ENCODE results near the gene PRR13. TPM values are rescaled to one million over a fixed set of nuclear protein-coding genes. Genes with fewer than 3 reads are reported as not detected.

PRR13 gene
- total RNA-seq, 3 donors from 2014 or later (not counting 1 experiment from before 2014, with no cell fraction given), result 214 to 233 (median 231) TPM

GRCh38 chr12:53452159-53453077, 10.9 kb downstream of the PRR13 start:
- Mint-ChIP-seq H3K27ac (peak overlapping the region; percentile 81 to 86), H3K4me1 (peaks cover 34 to 39% of the 10 kb centered on the region in 2 donors), H3K4me3 (peak overlapping the region; percentile 88), H3K36me3 (peaks cover 25% of the 10 kb centered on the region), H3K9me3 (no peaks in the 10 kb centered on the region), H3K27me3 (ENCODE audit: low read depth in 2 of 2) (no peaks in the 10 kb centered on the region)
- peak overlapping the region; percentile 95 for H3K27ac ChIP-seq (ENCODE audit: low read length)
- H3K9me3 ChIP-seq (ENCODE audit: control insufficient read depth, insufficient read depth, low read length), result no peaks in the 10 kb centered on the region
- peak; percentile 54 for TF ChIP-seq CTCF (IDR thresholded peaks at IDR 0.05)
- ATAC-seq, result peak; percentile 43 to 69 (median 51)
- peak overlapping the region; percentile 97 for H3K4me3 ChIP-seq (ENCODE audit: low read length)
- intact Hi-C loops (cut with micrococcal nuclease), result loop anchor here (2.0 kb wide), 1 partner anchor 56 kb away; no protein-coding TSS in a partner anchor
- under 1% methylated on average over 52 of the region's 82 CpGs for WGBS (ENCODE audit: insufficient coverage)
- H3K27me3 ChIP-seq (ENCODE audit: control insufficient read depth, insufficient read depth, low read length), result no peaks in the 10 kb centered on the region
- H3K4me1 ChIP-seq (ENCODE audit: control insufficient read depth, insufficient read depth, low read length), result peaks cover 4% of the 10 kb centered on the region
- peak; percentile 84 to 90 for DNase-seq
- H3K36me3 ChIP-seq (ENCODE audit: control insufficient read depth, insufficient read depth, low read length), result peaks cover 38% of the 10 kb centered on the region

- intact Hi-C loops (cut with micrococcal nuclease), result loop anchor here (2.0 kb wide), 1 partner anchor 55 kb away; no protein-coding TSS in a partner anchor
Measured at GRCh38 chr12:53453953-53454640, 12.6 kb downstream of the PRR13 start.

GRCh38 chr12:53454707-53455106, 13.2 kb downstream of the PRR13 start:
- intact Hi-C loops (cut with micrococcal nuclease), result no loop called here
- H3K36me3 Mint-ChIP-seq, result peaks cover 25% of the 10 kb centered on the region
- no peaks in the 10 kb centered on the region for H3K27me3 Mint-ChIP-seq (ENCODE audit: low read depth in 2 of 2)
- H3K27ac ChIP-seq (ENCODE audit: low read length), result no peak overlapping the region
- no peak for DNase-seq
- no peak for ATAC-seq
- H3K4me1 Mint-ChIP-seq, result peaks cover 34 to 35% of the 10 kb centered on the region in 2 donors
- H3K9me3 Mint-ChIP-seq, result no peaks in the 10 kb centered on the region
- H3K27me3 ChIP-seq (ENCODE audit: control insufficient read depth, insufficient read depth, low read length), result no peaks in the 10 kb centered on the region
- H3K36me3 ChIP-seq (ENCODE audit: control insufficient read depth, insufficient read depth, low read length), result peaks cover 56% of the 10 kb centered on the region
- peaks cover 4% of the 10 kb centered on the region for H3K4me1 ChIP-seq (ENCODE audit: control insufficient read depth, insufficient read depth, low read length)
- H3K4me3 Mint-ChIP-seq, result no peak overlapping the region
- WGBS (ENCODE audit: insufficient coverage), result 90% methylated on average over 2 of the region's 3 CpGs
- TF ChIP-seq CTCF (IDR thresholded peaks at IDR 0.05), result no peak
- no peak overlapping the region for H3K4me3 ChIP-seq (ENCODE audit: low read length)
- H3K9me3 ChIP-seq (ENCODE audit: control insufficient read depth, insufficient read depth, low read length), result no peaks in the 10 kb centered on the region
- peak overlapping the region; percentile 53 to 86 for H3K27ac Mint-ChIP-seq

More at GRCh38 chr12:53453953-53454640, 12.6 kb downstream of the PRR13 start:
- peak overlapping the region; percentile 88 for H3K4me3 Mint-ChIP-seq
- DNase-seq, result no peak
- Histone ChIP-seq H3K27me3 (ENCODE audit: control insufficient read depth, insufficient read depth, low read length) (no peaks in the 10 kb centered on the region), H3K4me1 (ENCODE audit: control insufficient read depth, insufficient read depth, low read length) (peaks cover 4% of the 10 kb centered on the region), H3K4me3 (ENCODE audit: low read length) (no peak overlapping the region), H3K27ac (ENCODE audit: low read length) (no peak overlapping the region), H3K36me3 (ENCODE audit: control insufficient read depth, insufficient read depth, low read length) (peaks cover 50% of the 10 kb centered on the region), H3K9me3 (ENCODE audit: control insufficient read depth, insufficient read depth, low read length) (no peaks in the 10 kb centered on the region)
- H3K9me3 Mint-ChIP-seq, result no peaks in the 10 kb centered on the region
- no peak for TF ChIP-seq CTCF (IDR thresholded peaks at IDR 0.05)
- peaks cover 25% of the 10 kb centered on the region for H3K36me3 Mint-ChIP-seq
- WGBS (ENCODE audit: insufficient coverage), result 66% methylated on average over 5 of the region's 6 CpGs
- H3K27ac Mint-ChIP-seq, result peak overlapping the region; percentile 81 to 86
- H3K27me3 Mint-ChIP-seq (ENCODE audit: low read depth in 2 of 2), result no peaks in the 10 kb centered on the region
- ATAC-seq, result no peak
- peaks cover 34 to 35% of the 10 kb centered on the region in 2 donors for H3K4me1 Mint-ChIP-seq
